Measurements from ENCODE around the gene PABPC1L2B. TPM values are rescaled to one million over a fixed set of nuclear protein-coding genes. Genes with fewer than 3 reads are reported as not detected.

Gene PABPC1L2B
- total RNA-seq (ENCODE audit: low replicate concordance) = not detected in 2 replicates

DNA sequence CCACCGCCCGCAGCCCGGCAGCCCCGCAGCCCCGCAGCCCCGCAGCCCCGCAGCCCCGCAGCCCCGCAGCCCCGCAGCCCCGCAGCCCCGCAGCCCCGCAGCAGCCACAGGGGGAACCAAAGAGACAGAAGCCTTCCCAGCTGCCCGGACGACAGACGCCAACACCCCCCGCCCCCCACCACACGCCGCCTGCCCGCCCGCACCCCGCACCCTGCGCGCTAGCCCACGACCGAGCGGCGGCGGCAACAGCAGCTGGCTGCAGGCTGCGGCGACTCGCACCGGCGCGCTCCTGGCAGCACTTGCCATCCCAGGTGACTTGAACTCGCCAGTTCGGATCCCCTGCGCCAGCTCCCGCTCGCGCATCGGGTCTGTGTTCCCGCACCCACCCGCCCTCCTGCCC lies at the start of gene PABPC1L2B:
TSS of gene PABPC1L2B (plus strand) at position 207 of the 400 bp plus-strand sequence. CDS start 704 bp downstream, outside the sequence.

Other genes with a start within 250 kb of the PABPC1L2B start
- gene DMRTC1B, start 226.0 kb upstream of the PABPC1L2B start, total RNA-seq (ENCODE audit: low replicate concordance) = not detected in 2 replicates
- not detected in 2 replicates for gene FAM236B, start 220.3 kb upstream of the PABPC1L2B start, total RNA-seq (ENCODE audit: low replicate concordance)
- gene FAM236D, start 194.7 kb upstream of the PABPC1L2B start, total RNA-seq (ENCODE audit: low replicate concordance) = not detected in 2 replicates
- not detected in 2 replicates for gene FAM236C, start 90.3 kb upstream of the PABPC1L2B start, total RNA-seq (ENCODE audit: low replicate concordance)
- not detected in 2 replicates for gene FAM236A, start 64.7 kb upstream of the PABPC1L2B start, total RNA-seq (ENCODE audit: low replicate concordance)
- not detected in 2 replicates for gene DMRTC1, start 59.1 kb upstream of the PABPC1L2B start, total RNA-seq (ENCODE audit: low replicate concordance)
- not detected in 2 replicates for gene PABPC1L2A, start 76.6 kb downstream of the PABPC1L2B start, total RNA-seq (ENCODE audit: low replicate concordance)
- 0.23 and 0.70 TPM in 2 replicates for gene NAP1L2, start 211.9 kb downstream of the PABPC1L2B start, total RNA-seq (ENCODE audit: low replicate concordance)

Measured in smooth muscle cell of the coronary artery (primary cell).